ENCODE results near the gene IL32. TPM values are rescaled to one million over a fixed set of nuclear protein-coding genes. Genes with fewer than 3 reads are reported as not detected.
"Not testable (repeated sequence)": the region's sequence is repeated elsewhere in the genome, so short reads cannot be mapped to it uniquely, and the experiment has no call there.

IL32 gene
- total and polyA plus RNA-seq, 2 experiments from 2014 or later: 110 to 124 TPM

- no peak for DNase-seq (ENCODE audit: low spot score)
- Histone ChIP-seq H2AFZ (no peak overlapping the region), H3K79me2 (no peaks in the 10 kb centered on the region), H3K4me3 (no peak overlapping the region), H3K27ac (no peak overlapping the region), H3K36me3 (replicated peaks; ENCODE audit: insufficient read depth, low read depth) (no peaks in the 10 kb centered on the region), H3K9me2 (replicated peaks; ENCODE audit: insufficient read depth) (no peaks in the 10 kb centered on the region), H3K9me3 (ENCODE audit: low read depth) (no peaks in the 10 kb centered on the region), H4K20me1 (ENCODE audit: insufficient read depth, poor library complexity, severe bottlenecking) (no peaks in the 10 kb centered on the region), H3K4me1 (ENCODE audit: insufficient read depth) (no peaks in the 10 kb centered on the region), H3K4me2 (no peak overlapping the region), H3K27me3 (no peaks in the 10 kb centered on the region)
- 73% methylated on average over 7 of the region's 9 CpGs for WGBS (ENCODE audit: low lambda C conversion rate, missing lambda C conversion rate)
- no peak for TF ChIP-seq CTCF (IDR thresholded peaks at IDR 0.05; ENCODE audit: poor library complexity)
- TF ChIP-seq EZH2 (IDR thresholded peaks at IDR 0.05; ENCODE audit: borderline replicate concordance): no peak
- no peak for TF ChIP-seq EZH2phosphoT487 (IDR thresholded peaks at IDR 0.05; ENCODE audit: low read depth, severe bottlenecking, unreplicated experiment)
Observed at GRCh38 chr16:3074860-3075522, 9.6 kb downstream of the IL32 start.

GRCh38 chr16:3075523-3075915 is 10.1 kb downstream of the IL32 start:
- H3K9me3 ChIP-seq (ENCODE audit: low read depth): no peaks in the 10 kb centered on the region
- no peak overlapping the region for H3K27ac ChIP-seq
- H4K20me1 ChIP-seq (ENCODE audit: insufficient read depth, poor library complexity, severe bottlenecking): no peaks in the 10 kb centered on the region
- 61% methylated on average over 10 of the region's 10 CpGs for WGBS (ENCODE audit: low lambda C conversion rate, missing lambda C conversion rate)
- H3K9me2 ChIP-seq (replicated peaks; ENCODE audit: insufficient read depth): no peaks in the 10 kb centered on the region
- H3K4me3 ChIP-seq: no peak overlapping the region
- no peak overlapping the region for H2AFZ ChIP-seq
- H3K79me2 ChIP-seq: no peaks in the 10 kb centered on the region
- no peak for TF ChIP-seq CTCF (IDR thresholded peaks at IDR 0.05; ENCODE audit: poor library complexity)
- no peak overlapping the region for H3K4me2 ChIP-seq
- no peak for DNase-seq (ENCODE audit: low spot score)
- H3K36me3 ChIP-seq (replicated peaks; ENCODE audit: insufficient read depth, low read depth): no peaks in the 10 kb centered on the region
- H3K4me1 ChIP-seq (ENCODE audit: insufficient read depth): no peaks in the 10 kb centered on the region
- no peaks in the 10 kb centered on the region for H3K27me3 ChIP-seq

- not testable (repeated sequence) for H3K4me3 ChIP-seq; H3K27ac ChIP-seq; H4K20me1 ChIP-seq (ENCODE audit: insufficient read depth, poor library complexity, severe bottlenecking); H3K79me2 ChIP-seq; DNase-seq (ENCODE audit: low spot score); H3K36me3 ChIP-seq (replicated peaks; ENCODE audit: insufficient read depth, low read depth); H3K9me2 ChIP-seq (replicated peaks; ENCODE audit: insufficient read depth); H2AFZ ChIP-seq; H3K27me3 ChIP-seq; H3K4me1 ChIP-seq (ENCODE audit: insufficient read depth); H3K9me3 ChIP-seq (ENCODE audit: low read depth); H3K4me2 ChIP-seq
- 97% methylated on average over 6 of the region's 6 CpGs for WGBS (ENCODE audit: low lambda C conversion rate, missing lambda C conversion rate)
Observed at GRCh38 chr16:3075946-3076345, 10.5 kb downstream of the IL32 start.

GRCh38 chr16:3076577-3076976 is 11.1 kb downstream of the IL32 start:
- no peak overlapping the region for H3K4me2 ChIP-seq
- H3K4me3 ChIP-seq: no peak overlapping the region
- H3K4me1 ChIP-seq (ENCODE audit: insufficient read depth): no peaks in the 10 kb centered on the region
- DNase-seq (ENCODE audit: low spot score): no peak
- no peaks in the 10 kb centered on the region for H4K20me1 ChIP-seq (ENCODE audit: insufficient read depth, poor library complexity, severe bottlenecking)
- H3K27ac ChIP-seq: no peak overlapping the region
- no peaks in the 10 kb centered on the region for H3K79me2 ChIP-seq
- no peak for TF ChIP-seq EZH2phosphoT487 (IDR thresholded peaks at IDR 0.05; ENCODE audit: low read depth, severe bottlenecking, unreplicated experiment)
- no peak for TF ChIP-seq CTCF (IDR thresholded peaks at IDR 0.05; ENCODE audit: poor library complexity)
- TF ChIP-seq EZH2 (IDR thresholded peaks at IDR 0.05; ENCODE audit: borderline replicate concordance): no peak
- H3K36me3 ChIP-seq (replicated peaks; ENCODE audit: insufficient read depth, low read depth): no peaks in the 10 kb centered on the region
- H2AFZ ChIP-seq: no peak overlapping the region
- WGBS (ENCODE audit: low lambda C conversion rate, missing lambda C conversion rate): 47% methylated on average over 6 of the region's 6 CpGs
- H3K27me3 ChIP-seq: no peaks in the 10 kb centered on the region
- H3K9me3 ChIP-seq (ENCODE audit: low read depth): no peaks in the 10 kb centered on the region
- no peaks in the 10 kb centered on the region for H3K9me2 ChIP-seq (replicated peaks; ENCODE audit: insufficient read depth)

All from hepatocyte (in vitro differentiated cells).